ENCODE data around the gene COX15. TPM values are rescaled to one million over a fixed set of nuclear protein-coding genes. Genes with fewer than 3 reads are reported as not detected.

The COX15 gene
- total RNA-seq = 52.0 to 53.0 TPM (median 52.6 TPM) in 3 replicates

DNA sequence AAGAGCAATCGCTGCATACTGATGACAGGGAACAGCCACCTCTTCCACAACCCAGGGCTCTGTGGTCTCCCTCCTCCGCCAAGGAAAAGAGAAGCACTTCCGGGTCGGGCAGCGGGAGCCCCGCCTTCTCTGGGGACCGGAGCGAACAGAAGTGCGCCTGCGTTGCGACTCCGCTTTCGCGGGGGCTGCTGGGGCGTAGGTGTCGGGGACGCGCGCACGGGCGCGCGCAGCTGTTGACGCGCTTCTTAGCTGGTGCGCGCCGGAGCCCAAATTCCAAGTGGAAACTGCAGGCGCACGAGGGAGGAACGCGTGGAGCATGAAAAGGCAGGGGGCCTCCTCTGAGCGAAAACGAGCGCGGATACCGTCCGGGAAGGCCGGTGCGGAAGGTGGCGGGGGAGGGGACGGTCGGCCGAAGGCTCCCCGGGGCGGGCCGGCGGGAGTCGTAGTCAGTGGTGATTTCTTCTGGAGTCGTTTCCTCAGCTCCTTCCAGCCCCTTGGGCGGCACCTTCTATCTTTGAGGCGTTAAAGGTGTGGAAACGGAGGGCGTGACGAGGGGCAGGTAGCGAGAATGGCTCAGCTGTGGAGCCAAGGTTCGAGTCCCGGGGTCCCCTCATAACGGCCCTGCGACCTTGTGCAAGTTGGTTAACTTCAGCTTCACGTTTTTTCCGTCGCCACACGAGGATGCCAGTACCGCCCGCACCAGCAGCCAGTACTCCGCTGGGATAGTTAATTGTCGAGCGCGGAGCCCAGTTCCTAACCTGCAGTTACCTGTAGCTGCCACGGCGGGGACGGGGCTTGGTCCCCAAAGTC, at the start of gene COX15, which contains the start of gene CUTC:
Gene COX15 (minus strand): TSS at position 95 of the 810 bp plus-strand sequence. CDS start 78 bp downstream, at position 17.
Gene CUTC (plus strand): TSS at position 202 of the 810 bp plus-strand sequence. CDS start 115 bp downstream, at position 317.
- TF ChIP-seq, protein P1, sequence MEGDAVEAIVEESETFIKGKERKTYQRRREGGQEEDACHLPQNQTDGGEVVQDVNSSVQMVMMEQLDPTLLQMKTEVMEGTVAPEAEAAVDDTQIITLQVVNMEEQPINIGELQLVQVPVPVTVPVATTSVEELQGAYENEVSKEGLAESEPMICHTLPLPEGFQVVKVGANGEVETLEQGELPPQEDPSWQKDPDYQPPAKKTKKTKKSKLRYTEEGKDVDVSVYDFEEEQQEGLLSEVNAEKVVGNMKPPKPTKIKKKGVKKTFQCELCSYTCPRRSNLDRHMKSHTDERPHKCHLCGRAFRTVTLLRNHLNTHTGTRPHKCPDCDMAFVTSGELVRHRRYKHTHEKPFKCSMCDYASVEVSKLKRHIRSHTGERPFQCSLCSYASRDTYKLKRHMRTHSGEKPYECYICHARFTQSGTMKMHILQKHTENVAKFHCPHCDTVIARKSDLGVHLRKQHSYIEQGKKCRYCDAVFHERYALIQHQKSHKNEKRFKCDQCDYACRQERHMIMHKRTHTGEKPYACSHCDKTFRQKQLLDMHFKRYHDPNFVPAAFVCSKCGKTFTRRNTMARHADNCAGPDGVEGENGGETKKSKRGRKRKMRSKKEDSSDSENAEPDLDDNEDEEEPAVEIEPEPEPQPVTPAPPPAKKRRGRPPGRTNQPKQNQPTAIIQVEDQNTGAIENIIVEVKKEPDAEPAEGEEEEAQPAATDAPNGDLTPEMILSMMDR (IDR thresholded peaks at IDR 0.05; ENCODE audit: unreplicated experiment) = no peak
- Mint-ChIP-seq H3K27ac (peak within 1 kb of the TSS; percentile 99), H3K4me1 (peaks cover 12% of the 10 kb centered on the region), H3K36me3 (peaks cover 13% of the 10 kb centered on the region), H3K4me3 (peak within 1 kb of the TSS; percentile 99), H3K9me3 (no peaks in the 10 kb centered on the region), H3K27me3 (ENCODE audit: low read depth) (no peaks in the 10 kb centered on the region)
- peak; percentile 95 to 96 for DNase-seq (ENCODE audit: low spot score in 2 of 2, unreplicated experiment in 2 of 2)

GRCh38 chr10:99779335-99779734, 47.4 kb upstream of the COX15 start:
- H3K36me3 Mint-ChIP-seq = no peaks in the 10 kb centered on the region
- H3K9me3 Mint-ChIP-seq = peaks cover 13% of the 10 kb centered on the region
- peak overlapping the region; percentile 31 for H3K4me3 Mint-ChIP-seq
- peak overlapping the region; percentile 96 for H3K27ac Mint-ChIP-seq
- no peaks in the 10 kb centered on the region for H3K27me3 Mint-ChIP-seq (ENCODE audit: low read depth)
- DNase-seq (ENCODE audit: low spot score in 2 of 2, unreplicated experiment in 2 of 2) = no peak
- TF ChIP-seq, protein P1 (IDR thresholded peaks at IDR 0.05; ENCODE audit: unreplicated experiment) = no peak
- H3K4me1 Mint-ChIP-seq = peaks cover 26% of the 10 kb centered on the region

DNA sequence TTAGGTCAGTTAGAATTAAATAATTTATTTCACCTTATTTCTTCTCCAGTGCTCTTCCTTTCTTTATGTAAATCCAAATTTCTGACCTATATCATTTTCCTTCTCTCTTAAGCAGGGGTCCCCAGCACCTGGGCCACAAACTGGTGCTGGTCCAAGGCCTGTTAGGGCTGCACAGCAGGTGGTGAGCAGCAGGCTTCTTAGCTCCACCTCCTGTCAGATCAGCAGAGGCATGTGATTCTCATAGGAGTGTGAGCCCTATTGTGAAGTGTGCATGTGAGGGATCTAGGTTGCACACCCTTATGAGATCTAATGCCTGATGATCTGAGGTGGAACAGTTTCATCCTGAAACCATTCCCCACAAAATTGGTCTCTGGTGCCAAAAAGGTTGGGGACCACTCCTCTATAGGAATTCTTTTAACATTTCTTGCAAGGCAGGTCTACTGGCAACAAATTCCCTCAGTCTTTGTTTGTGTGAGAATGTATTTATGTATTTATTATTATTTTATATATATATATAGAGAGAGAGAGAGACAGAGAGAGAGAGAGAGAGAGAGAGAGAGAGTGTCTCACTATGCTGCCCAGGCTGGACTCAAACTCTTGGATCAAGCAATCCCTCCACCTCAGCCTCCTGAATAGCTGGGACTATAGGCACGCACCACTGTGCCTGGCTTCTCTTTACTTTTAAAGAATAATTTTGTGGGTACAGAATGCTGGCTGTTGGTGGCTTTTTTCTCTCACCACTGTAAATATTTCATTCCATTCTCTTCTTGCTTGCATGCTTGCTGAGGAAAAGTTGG, 46.2 kb upstream of the COX15 start:
- TF ChIP-seq, protein P1 (IDR thresholded peaks at IDR 0.05; ENCODE audit: unreplicated experiment) = no peak
- Mint-ChIP-seq H3K27ac (peak overlapping the region; percentile 96), H3K4me3 (no peak overlapping the region), H3K9me3 (peaks cover 13% of the 10 kb centered on the region), H3K36me3 (no peaks in the 10 kb centered on the region), H3K4me1 (peaks cover 26% of the 10 kb centered on the region), H3K27me3 (ENCODE audit: low read depth) (no peaks in the 10 kb centered on the region)
- no peak for DNase-seq (ENCODE audit: low spot score in 2 of 2, unreplicated experiment in 2 of 2)

DNA sequence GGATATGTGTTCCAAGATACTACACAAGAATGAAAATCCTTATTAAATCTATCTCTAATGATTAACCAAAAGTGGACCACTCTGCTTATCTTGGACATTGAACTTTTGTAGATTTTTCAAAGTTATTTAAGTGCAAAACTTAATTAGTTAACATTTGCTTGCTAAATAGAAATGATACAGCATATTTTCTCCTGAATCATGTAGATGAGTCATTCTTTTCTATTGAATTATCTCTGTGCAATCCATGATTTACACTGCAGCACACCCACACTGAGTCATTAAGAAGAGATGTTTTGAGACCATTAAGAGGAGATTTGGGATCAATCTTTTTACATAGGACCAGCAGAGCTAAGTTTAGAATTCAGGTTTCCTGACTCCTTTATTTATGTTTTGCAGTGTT, 43.9 kb upstream of the COX15 start:
- H3K4me1 Mint-ChIP-seq = peaks cover 23% of the 10 kb centered on the region
- peaks cover 7% of the 10 kb centered on the region for H3K9me3 Mint-ChIP-seq
- DNase-seq (ENCODE audit: low spot score in 2 of 2, unreplicated experiment in 2 of 2) = no peak
- H3K27me3 Mint-ChIP-seq (ENCODE audit: low read depth) = no peaks in the 10 kb centered on the region
- H3K27ac Mint-ChIP-seq = no peak overlapping the region
- no peak overlapping the region for H3K4me3 Mint-ChIP-seq
- no peaks in the 10 kb centered on the region for H3K36me3 Mint-ChIP-seq
- TF ChIP-seq, protein P1 (IDR thresholded peaks at IDR 0.05; ENCODE audit: unreplicated experiment) = no peak

- DNase-seq (ENCODE audit: low spot score in 2 of 2, unreplicated experiment in 2 of 2) = no peak
- Mint-ChIP-seq H3K4me1 (no peaks in the 10 kb centered on the region), H3K4me3 (no peak overlapping the region), H3K27me3 (ENCODE audit: low read depth) (no peaks in the 10 kb centered on the region), H3K9me3 (no peaks in the 10 kb centered on the region), H3K27ac (no peak overlapping the region), H3K36me3 (no peaks in the 10 kb centered on the region)
- TF ChIP-seq, protein P1 (IDR thresholded peaks at IDR 0.05; ENCODE audit: unreplicated experiment) = no peak
Observed at GRCh38 chr10:99770408-99771045, 38.6 kb upstream of the COX15 start.

All from mesothelial cell of epicardium (in vitro differentiated cells).